ENCODE results near the gene TYRO3.
"Not testable (repeated sequence)": the region's sequence is repeated elsewhere in the genome, so short reads cannot be mapped to it uniquely, and the experiment has no call there.

The TYRO3 gene

DNA sequence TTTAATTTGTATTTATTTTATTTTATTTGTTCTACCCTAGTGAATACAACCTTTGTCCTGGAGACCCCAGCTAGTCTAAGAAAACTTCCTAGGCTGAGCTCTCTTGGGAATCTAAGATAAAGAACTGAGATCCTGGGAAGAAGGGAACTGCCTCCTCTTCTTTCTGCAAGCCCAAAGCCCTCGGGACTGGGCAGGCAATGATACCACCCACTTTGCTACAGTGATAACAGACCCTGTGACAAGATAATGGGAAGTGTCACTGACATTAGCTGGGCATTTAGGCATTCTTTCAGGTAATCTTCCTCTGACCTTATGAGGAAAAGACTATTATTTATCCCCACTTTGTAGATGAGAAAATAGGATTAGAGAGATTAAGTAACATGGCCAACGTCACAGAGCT is 15.1 kb downstream of the TYRO3 start:
- DNase-seq (ENCODE audit: low read depth) = no peak

DNA sequence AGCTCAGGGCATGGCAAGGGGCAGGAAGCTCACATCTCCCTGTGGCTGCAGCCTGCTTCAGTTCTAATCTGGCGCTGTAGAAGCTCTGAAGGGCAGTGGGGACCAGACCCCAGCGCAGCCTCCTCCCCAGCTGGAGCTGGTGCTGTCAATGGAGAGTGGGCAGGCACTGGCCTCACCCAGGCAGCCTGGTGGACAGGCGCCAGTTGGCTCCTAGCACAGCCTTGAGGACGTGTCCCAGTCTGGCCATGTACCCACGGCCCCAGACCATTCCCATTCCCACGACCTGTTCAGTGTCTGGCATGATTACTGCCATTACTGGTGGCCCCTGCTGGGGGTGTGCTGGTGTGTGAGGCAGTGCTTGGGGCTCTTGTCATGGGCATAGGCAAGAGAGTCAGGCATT is 16.3 kb downstream of the TYRO3 start:
- no peak for DNase-seq (ENCODE audit: low read depth)

DNA sequence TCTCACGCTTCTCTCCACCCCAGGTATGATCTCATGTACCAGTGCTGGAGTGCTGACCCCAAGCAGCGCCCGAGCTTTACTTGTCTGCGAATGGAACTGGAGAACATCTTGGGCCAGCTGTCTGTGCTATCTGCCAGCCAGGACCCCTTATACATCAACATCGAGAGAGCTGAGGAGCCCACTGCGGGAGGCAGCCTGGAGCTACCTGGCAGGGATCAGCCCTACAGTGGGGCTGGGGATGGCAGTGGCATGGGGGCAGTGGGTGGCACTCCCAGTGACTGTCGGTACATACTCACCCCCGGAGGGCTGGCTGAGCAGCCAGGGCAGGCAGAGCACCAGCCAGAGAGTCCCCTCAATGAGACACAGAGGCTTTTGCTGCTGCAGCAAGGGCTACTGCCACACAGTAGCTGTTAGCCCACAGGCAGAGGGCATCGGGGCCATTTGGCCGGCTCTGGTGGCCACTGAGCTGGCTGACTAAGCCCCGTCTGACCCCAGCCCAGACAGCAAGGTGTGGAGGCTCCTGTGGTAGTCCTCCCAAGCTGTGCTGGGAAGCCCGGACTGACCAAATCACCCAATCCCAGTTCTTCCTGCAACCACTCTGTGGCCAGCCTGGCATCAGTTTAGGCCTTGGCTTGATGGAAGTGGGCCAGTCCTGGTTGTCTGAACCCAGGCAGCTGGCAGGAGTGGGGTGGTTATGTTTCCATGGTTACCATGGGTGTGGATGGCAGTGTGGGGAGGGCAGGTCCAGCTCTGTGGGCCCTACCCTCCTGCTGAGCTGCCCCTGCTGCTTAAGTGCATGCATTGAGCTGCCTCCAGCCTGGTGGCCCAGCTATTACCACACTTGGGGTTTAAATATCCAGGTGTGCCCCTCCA is 19.1 kb downstream of the TYRO3 start:
- DNase-seq (ENCODE audit: low read depth) = no peak

DNA sequence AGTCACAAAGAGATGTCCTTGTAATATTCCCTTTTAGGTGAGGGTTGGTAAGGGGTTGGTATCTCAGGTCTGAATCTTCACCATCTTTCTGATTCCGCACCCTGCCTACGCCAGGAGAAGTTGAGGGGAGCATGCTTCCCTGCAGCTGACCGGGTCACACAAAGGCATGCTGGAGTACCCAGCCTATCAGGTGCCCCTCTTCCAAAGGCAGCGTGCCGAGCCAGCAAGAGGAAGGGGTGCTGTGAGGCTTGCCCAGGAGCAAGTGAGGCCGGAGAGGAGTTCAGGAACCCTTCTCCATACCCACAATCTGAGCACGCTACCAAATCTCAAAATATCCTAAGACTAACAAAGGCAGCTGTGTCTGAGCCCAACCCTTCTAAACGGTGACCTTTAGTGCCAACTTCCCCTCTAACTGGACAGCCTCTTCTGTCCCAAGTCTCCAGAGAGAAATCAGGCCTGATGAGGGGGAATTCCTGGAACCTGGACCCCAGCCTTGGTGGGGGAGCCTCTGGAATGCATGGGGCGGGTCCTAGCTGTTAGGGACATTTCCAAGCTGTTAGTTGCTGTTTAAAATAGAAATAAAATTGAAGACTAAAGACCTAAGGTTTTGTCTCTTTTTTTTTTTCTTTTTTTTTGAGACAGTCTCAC is 19.8 kb downstream of the TYRO3 start:
- no peak for DNase-seq (ENCODE audit: low read depth)

DNA sequence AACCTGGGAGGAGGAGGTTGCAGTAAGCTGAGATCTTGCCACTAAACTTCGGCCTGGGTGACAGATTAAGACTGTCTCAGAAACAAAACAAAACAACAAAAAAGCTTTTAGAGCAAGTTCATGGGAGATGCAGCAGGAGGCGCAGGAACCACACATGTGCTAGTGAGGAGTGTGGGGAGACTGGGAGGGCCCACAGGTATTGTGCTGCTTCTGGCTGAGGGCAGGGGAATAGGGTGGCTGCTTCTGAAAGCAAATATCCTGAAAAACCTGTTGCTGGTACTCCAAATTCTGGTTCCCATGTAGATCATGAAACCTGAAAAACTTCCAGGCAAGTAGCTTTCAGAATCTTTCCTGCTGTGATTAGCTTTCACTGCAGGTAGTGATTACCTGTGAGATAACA is 22.1 kb downstream of the TYRO3 start:
- DNase-seq (ENCODE audit: low read depth) = no peak

DNA sequence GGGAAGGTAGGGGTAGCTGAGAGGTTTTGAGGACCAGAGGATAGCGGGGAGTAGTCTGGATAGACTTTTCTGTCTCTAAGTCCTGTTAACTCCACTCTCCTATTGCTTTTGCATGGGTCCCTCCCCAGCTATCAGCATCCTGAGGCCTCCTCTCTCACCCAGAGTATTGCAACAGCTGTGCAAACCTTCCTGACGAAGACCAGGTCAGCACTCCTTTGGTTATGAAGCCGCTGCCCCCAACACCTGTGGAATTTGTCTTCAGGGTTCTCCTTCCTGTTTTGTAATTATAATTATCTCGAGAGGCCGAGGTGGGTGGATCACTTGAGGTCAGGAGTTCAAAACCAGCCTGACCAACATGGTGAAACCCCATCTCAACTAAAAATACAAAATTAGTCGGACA is 24.8 kb downstream of the TYRO3 start:
- no peak for DNase-seq (ENCODE audit: low read depth)

DNA sequence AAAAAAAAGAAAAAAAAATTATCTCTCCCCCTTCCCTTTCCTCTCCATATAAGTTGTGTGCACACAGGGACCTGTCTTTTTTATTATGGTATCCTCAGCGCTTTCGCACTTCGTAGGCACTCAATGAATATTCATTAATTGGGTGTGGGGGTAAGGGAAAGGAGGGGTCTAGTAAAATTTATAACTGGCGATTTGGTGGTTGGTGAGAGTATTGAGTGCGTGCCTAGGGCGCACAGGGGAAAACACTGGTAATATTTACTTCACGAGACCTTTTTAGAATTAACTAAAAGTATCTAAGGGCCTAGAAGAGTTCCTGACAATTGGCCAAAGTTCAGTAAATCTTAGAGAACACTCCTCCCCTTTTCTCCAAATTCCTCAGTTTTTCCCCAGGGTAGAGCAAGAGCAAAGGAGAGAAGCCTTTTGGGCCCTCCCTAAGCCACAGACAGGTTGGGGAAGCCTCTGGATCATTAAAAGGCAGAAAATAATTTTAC is 25.7 kb downstream of the TYRO3 start:
- no peak for DNase-seq (ENCODE audit: low read depth)

DNA sequence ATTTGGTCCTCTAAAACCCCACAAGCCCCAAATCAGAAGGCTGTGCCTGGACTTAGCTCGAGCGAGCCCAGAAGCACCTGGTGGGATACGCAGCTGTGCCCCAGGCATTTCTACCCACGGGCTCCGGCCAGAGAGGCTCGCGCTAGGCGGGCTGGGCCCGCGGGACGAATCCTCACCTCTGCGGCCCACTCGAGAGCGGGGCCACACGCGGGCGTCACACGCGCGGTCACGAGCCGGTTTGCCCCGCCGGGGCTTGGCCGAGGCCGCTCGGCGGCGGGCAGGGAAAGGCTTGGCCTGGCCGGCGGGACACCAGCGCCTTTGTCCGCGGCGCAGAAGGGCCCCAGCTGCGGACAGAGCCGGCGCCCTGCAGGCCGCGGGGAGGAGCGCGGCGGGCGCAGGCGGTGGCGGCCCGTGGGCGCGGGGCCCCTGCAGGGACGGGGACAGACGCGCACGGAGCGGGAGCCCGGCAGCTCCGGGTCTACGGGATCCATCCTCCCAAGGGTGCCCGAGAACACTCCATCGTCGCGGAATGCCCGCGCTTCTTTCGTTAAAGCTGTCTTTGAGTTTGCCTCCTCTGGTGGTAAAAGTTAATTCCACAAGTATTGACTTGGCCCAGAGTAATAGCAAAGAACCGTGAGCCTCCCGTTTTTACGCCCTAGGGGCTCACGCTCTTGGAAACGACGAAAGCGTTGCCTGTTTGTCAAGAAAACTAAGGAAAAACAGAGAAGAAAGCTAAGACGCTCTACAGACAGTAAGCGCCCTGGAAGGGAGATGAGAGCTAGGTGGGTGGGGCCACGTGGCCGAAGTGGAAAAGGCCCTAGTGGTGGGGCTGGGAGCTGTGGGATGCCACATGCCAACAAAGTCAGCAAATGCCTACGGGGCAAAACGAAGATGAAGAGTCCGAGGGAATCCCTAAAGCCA is 26.4 kb downstream of the TYRO3 start:
- DNase-seq (ENCODE audit: low read depth) = peak; percentile 24

DNA sequence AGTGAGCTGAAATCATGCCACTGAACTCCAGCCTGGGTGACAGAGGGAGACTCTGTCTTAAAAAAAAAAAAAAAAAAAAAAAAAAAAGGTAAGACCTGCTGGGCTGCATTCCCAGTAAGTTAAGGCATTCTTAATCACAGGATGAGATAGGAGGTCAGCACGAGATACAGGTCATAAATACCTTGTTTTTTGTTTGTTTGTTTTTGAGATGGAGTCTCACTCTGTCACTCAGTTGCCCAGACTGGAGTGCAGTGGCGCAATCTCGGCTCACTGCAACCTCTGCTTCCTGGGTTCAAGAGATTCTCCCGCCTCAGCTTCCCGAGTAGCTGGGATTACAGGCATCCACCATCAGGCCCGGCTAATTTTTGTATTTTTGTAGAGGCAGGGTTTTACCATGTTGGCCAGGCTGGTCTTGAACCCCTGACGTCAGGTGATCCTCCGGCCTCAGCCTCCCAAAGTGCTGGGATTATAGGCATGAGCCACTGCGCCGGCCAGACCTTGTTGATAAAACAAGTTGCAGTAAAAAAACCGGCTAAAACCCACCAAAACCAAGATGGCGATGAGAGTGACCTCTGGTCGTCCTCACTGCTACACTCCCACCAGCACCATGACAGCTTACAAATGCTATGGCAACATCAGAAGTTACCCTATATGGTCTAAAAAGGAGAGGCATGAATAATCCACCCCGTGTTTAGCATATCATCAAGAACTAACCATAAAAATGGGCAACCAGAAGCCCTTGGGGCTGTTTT is 27.7 kb downstream of the TYRO3 start:
- DNase-seq (ENCODE audit: low read depth) = not testable (repeated sequence)

DNA sequence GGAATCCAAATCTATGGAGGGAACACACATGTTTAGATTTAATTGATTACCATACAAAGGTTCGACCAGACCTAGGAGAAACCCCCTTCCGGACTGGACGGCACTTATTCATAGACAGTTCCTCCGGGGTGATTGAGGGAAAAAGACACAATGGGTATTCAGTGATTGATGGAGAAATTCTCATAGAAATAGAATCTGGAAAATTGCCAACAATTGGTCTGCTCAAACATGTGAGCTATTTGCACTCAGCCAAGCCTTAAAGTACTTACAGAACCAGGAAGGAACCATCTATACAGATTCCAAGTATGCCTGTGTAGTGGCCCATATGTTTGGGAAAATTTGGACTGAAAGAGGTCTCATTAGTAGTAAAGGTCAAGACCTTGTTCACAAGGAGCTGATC is 30.0 kb downstream of the TYRO3 start:
- not testable (repeated sequence) for DNase-seq (ENCODE audit: low read depth)

DNA sequence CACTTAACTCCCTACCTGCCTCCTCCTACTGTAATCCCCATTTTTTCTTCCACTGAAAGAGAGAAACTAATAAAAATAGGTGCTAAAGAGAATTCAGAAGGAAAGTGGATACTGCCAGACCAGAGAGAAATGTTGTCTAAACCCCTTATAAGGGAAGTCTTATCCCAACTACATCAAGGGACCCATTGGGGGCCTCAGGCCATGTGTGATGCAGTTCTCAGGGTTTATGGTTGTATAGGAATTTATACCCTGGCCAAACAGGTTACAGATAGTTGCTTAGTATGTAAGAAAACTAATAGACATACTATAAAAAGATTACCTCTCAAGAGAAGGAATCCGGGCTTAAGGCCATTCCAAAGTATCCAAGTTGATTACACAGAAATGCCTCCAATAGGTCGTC is 30.6 kb downstream of the TYRO3 start:
- not testable (repeated sequence) for DNase-seq (ENCODE audit: low read depth)

DNA sequence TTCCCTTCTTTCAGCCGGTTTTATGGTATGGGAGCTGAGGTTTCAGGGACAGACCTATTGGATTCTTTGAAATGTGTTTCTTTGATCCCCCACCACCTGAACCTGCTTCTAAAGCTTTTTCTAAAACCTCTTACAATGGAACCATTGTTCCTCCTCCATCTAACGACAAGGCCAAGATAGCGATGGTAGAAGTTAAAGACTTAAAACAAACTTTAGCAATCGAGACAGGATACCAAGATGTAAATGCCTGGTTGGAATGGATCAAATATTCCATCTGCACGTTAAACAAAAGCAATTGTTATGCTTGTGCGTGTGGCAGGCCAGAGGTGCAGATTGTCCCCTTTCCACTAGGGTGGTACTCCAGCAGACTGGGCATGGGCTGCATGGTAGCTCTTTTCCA is 32.2 kb downstream of the TYRO3 start:
- DNase-seq (ENCODE audit: low read depth) = not testable (repeated sequence)

DNA sequence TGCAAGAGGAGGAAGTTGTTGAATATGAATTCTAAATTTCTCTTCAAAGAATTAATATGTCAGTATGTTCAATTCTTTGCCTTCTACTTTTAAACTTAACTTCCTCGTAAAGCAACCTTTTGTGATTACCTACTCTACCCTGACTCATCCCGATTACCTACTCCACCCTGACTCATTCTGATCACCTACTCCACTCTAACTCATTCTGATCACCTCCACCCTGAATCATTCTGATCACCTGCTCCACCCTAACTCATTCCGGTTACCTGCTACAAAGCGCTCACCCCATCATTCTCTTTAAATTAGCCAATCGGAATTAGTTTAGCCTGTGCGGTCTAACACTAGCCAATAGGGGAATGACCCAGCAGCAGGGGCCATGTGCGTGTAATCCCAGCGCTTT is 33.7 kb downstream of the TYRO3 start:
- not testable (repeated sequence) for DNase-seq (ENCODE audit: low read depth)

DNA sequence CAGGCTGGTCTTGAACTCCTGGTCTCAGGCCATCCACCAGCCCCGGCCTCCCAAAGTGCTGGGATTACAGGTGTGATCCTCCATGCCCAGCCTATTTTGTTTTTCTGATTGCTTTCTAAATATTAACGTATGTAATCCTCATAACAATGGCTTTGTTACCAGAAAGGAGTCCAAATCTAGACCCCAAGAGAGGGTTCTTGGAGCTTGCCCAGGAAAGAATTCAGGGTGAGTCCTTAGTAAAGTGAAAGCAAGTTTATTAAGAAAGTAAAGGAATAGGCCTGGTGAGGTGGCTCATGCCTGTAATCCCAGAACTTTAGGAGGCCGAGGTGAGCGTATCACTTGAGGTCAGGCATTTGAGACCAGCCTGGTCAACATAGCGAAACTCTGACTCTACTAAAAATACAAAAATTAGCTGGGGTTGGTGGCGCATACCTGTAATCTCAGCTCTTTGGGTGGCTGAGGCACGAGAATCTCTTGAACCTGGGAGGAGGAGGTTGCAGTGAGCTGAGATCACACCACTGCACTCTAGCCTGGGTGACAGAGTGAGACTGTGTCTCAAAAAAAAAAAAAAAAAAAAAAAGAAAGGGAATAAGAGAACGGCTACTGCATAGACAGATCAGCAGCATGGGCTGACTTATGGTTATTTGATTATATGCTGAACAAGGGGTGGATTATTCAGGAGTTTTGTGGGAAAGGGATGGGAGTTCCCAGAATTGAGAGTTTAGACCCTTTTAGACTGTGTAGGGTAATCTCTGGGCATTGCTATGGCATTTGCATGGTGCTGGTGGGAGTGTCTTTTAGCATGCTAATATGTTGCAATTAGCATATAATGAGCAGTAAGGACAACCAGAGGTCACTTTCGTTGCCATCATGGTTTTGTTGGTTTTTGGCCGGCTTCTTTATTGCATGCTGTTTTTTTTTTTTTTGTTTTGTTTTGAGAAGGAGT is 36.1 kb downstream of the TYRO3 start:
- no peak for DNase-seq (ENCODE audit: low read depth)

DNA sequence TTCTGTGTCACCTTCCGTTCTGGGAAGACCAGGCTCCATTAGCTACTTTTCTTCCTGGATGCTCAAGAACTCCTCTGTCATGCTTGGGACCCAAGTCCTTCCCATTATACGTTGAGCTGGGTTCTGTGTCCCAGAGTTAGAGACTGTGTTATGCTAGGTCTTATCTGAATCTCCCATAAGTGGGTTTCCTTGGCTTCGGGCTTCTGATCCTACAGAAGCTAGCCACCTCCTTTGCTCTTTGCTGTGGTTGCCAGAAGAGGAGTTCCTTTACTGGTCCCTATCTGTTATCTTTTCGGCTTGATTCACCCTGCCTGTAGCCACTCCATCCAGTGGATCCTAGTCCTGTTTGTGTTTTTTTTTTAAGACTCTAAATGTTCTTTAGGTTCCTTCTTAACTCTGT is 38.0 kb downstream of the TYRO3 start:
- no peak for DNase-seq (ENCODE audit: low read depth)

DNA sequence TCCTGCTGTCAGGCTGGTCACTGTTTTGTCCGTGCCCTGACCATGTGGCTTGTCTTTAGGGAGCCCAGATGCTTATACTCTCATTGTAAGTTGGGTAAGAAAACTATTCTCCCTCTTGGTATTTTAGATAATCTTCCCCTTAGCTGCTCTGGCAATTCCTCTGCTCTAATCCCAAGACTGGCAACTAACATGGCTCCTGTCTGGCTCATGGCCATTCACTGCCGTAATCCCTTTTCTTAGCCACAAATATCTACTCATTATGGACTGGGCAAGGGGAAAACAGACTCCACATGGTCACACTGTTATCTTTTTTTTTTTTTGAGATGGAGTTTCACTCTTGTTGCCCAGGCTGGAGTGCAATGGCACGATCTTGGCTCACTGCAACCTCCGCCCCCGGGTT is 38.8 kb downstream of the TYRO3 start:
- no peak for DNase-seq (ENCODE audit: low read depth)

DNA sequence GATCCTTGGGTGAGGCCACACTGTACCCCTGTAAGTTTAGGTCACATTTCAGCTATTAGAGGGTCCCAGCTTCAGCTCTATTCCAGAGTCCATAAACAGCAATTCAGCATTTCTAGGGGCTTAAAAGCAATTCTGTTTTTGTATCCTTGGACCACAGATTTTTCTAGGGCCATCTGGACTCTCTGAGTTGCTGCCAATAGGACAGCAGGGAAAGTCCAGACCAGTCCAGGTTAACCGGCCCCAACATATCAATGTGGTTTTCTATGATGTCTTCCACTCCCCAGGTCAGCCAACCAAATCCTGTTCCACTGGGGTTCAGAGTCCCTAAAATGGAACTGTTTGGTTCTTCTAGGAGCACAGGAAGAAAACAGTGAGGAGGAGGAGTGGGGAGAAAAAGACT is 40.0 kb downstream of the TYRO3 start:
- no peak for DNase-seq (ENCODE audit: low read depth)

DNA sequence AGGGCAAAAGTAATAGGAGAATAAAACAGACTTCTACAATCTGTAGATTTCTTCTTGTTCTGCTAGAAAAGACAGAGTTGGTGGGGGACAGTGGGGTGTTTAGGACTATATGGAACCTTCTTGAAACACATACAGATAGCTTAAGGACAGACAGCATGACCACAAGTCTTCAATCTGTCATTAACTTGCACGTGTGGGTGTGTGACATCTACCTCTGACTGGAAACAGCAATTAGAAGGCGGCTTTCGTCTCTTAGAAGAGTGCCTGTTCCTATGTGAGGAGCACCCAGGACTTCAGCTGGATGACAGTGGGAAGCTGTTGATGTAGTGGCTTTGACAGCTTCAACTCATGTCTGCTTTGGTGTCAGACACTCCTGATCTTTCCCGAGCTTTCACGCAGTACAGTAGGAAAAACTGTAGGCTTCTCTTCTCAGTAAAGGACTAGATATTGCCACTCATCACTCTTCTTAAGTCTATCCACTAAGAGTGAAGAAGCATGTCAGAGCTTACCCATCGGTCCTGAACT is 44.5 kb downstream of the TYRO3 start:
- no peak for DNase-seq (ENCODE audit: low read depth)

DNA sequence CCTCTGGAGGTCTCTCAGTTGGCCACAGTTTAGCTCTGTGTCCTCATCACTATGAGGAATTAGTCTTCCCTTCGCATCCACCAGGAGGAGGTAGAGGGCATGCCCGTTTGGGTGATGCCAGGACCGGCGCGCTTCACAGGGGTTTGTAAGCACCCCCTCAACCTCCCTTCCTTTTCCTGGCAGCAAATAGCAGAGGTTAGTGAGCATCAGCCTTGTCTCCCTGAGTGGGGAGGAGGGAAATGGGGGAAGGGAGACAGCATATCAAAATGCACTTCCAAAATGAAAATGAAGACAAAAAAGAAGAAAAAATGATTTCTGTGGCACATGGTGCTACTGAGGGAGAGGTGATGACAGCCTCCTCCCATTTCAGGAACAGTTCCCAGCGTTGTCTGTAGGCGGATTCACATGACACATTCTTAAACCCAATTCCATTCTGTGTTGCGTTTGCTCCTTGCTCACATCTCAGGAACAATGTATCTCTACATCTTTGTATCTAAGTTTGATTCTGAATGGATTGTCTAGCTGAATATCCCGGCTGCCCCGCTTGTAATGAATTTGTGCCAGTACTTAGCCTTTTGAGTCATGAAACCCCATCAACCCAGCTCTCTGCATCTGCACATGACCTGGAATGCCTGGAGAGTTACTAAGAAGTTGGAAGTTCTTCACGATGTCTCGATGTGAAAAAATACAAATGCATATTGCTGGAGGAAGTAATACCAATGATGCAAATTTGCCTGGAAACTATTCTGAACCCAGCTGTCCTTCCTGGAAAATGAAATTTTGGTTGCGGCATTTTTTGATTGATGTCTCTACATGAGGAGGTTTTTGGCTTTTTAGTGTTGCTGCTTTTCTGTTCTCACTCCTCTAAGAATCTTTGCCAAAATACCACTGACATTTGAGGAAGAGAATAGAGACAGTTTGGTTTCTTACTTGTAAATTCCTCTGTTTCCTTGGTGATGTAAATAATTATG is 45.2 kb downstream of the TYRO3 start:
- peak; percentile 67 for DNase-seq (ENCODE audit: low read depth)
